HepG2 (cell line): ENCODE data around the gene C2orf78. TPM values are rescaled to one million over a fixed set of nuclear protein-coding genes. Genes with fewer than 3 reads are reported as not detected.

Experiments used
- ARHGAP35 ChIP-seq: sonication (generic); formaldehyde crosslinking; IDR thresholded peaks from 2 replicates; pipeline ENCODE4 v1.9.0; 2022; ENCODE audit warnings: mild to moderate bottlenecking, inconsistent platforms, moderate library complexity, missing genetic modification reagents, borderline replicate concordance
- CERS6 ChIP-seq: sonication (generic); formaldehyde crosslinking; IDR thresholded peaks from 2 replicates; pipeline ENCODE4 v1.5.0; 2020; ENCODE audit warnings: missing genetic modification reagents
- FOXO1 ChIP-seq: sonication (generic); formaldehyde crosslinking; IDR thresholded peaks from 2 replicates; pipeline ENCODE4 v1.4.0; 2020; ENCODE audit warnings: missing genetic modification reagents
- GLI4 ChIP-seq: sonication (generic); formaldehyde crosslinking; IDR thresholded peaks from 2 replicates; pipeline ENCODE4 v1.5.1; 2020; ENCODE audit warnings: missing genetic modification reagents, mild to moderate bottlenecking, moderate library complexity, borderline replicate concordance
- HBP1 ChIP-seq: IDR thresholded peaks from 2 replicates; pipeline ENCODE4 v1.6.1; 2016; ENCODE audit warnings: low read depth, control low read depth
- KLF12 ChIP-seq: sonication (generic); formaldehyde crosslinking; IDR thresholded peaks from 2 replicates; pipeline ENCODE4 v1.4.0; 2020; ENCODE audit warnings: missing genetic modification reagents, borderline replicate concordance
- KLF16 ChIP-seq, 2 experiments: sonication (generic) in 1 of 2; formaldehyde crosslinking in 1 of 2; IDR thresholded peaks; 2 replicates each; pipeline versions ENCODE4 v1.6.1 to v1.8.0; 2016 to 2023; ENCODE audit warnings: missing genetic modification reagents in 2 of 2, missing compliant biosample characterization in 1 of 2
- MZF1 ChIP-seq: sonication (generic); formaldehyde crosslinking; IDR thresholded peaks from 2 replicates; pipeline ENCODE4 v1.8.1; 2023; ENCODE audit warnings: mild to moderate bottlenecking, missing genetic modification reagents, borderline replicate concordance
- NCOA1 ChIP-seq: sonication (generic); formaldehyde crosslinking; IDR thresholded peaks from 2 replicates; pipeline ENCODE4 v1.9.0; 2021; ENCODE audit warnings: missing genetic modification reagents
- NFE2 ChIP-seq: sonication (generic); formaldehyde crosslinking; IDR thresholded peaks from 2 replicates; pipeline ENCODE4 v1.4.0; 2020; ENCODE audit warnings: missing genetic modification reagents
- NFKB2 ChIP-seq: sonication (generic); formaldehyde crosslinking; IDR thresholded peaks from 2 replicates; pipeline ENCODE4 v1.4.0; 2020; ENCODE audit warnings: missing genetic modification reagents, borderline replicate concordance
- NFKBIZ ChIP-seq: IDR thresholded peaks from 2 replicates; pipeline ENCODE4 v1.6.1; 2018; ENCODE audit warnings: missing genetic modification reagents, missing compliant biosample characterization
- PRPF4 ChIP-seq: fragments of 200-400 bp; formaldehyde crosslinking; IDR thresholded peaks from 2 replicates; pipeline ENCODE4 v1.6.1; 2016; ENCODE audit warnings: low read length, low read depth; ENCODE audit not compliant: poor library complexity, severe bottlenecking
- SATB2 ChIP-seq: sonication (generic); formaldehyde crosslinking; IDR thresholded peaks from 2 replicates; pipeline ENCODE4 v1.5.0; 2020; ENCODE audit warnings: missing genetic modification reagents
- SKI ChIP-seq: fragments of 450-650 bp; IDR thresholded peaks from one replicate; pipeline ENCODE4 v1.6.1; 2018; ENCODE audit warnings: mild to moderate bottlenecking; ENCODE audit not compliant: partially characterized antibody
- U2AF2 ChIP-seq: fragments of 200-400 bp; formaldehyde crosslinking; IDR thresholded peaks from 2 replicates; pipeline ENCODE4 v1.6.1; 2017; ENCODE audit warnings: low read depth, mild to moderate bottlenecking, low read length
- WIZ ChIP-seq: sonication (generic); formaldehyde crosslinking; IDR thresholded peaks from 2 replicates; pipeline ENCODE4 v1.5.1; 2020; ENCODE audit warnings: mild to moderate bottlenecking, missing genetic modification reagents
- ZBTB21 ChIP-seq: sonication (generic); formaldehyde crosslinking; IDR thresholded peaks from 2 replicates; pipeline ENCODE4 v1.4.0; 2020; ENCODE audit warnings: missing genetic modification reagents
- ZBTB8A ChIP-seq: sonication (generic); formaldehyde crosslinking; IDR thresholded peaks from 2 replicates; pipeline ENCODE4 v1.4.0; 2020; ENCODE audit warnings: mild to moderate bottlenecking, low read depth, missing genetic modification reagents, borderline replicate concordance
- ZMYM3 ChIP-seq: sonication (generic); formaldehyde crosslinking; IDR thresholded peaks from 2 replicates; pipeline ENCODE4 v1.5.1; 2020; ENCODE audit warnings: mild to moderate bottlenecking, missing genetic modification reagents
- ZNF24 ChIP-seq: fragments of 450-650 bp; IDR thresholded peaks from 2 replicates; pipeline ENCODE4 v1.6.1; 2017; ENCODE audit warnings: antibody characterized with exemption, mild to moderate bottlenecking
- ZNF34 ChIP-seq: sonication (generic); formaldehyde crosslinking; IDR thresholded peaks from 2 replicates; pipeline ENCODE4 v1.4.0; 2020; ENCODE audit warnings: mild to moderate bottlenecking, missing genetic modification reagents, borderline replicate concordance
- ZNF766 ChIP-seq: sonication (generic); formaldehyde crosslinking; IDR thresholded peaks from 2 replicates; pipeline ENCODE4 v1.5.0; 2020; ENCODE audit warnings: missing genetic modification reagents, borderline replicate concordance
- ZNF780A ChIP-seq: sonication (generic); formaldehyde crosslinking; IDR thresholded peaks from 2 replicates; pipeline ENCODE4 v1.8.0; 2022; ENCODE audit warnings: mild to moderate bottlenecking, missing genetic modification reagents, moderate library complexity
- ZSCAN9 ChIP-seq: IDR thresholded peaks from 2 replicates; pipeline ENCODE4 v1.6.1; 2016; ENCODE audit warnings: borderline replicate concordance
- polyA plus RNA-seq, 8 experiments: library from polyadenylated mRNA; depleted of rRNA in 3 of 8; stranded (reverse) in 7 of 8; unstranded in 1 of 8; fragments of >200 nt; fragmentation: Illumina TruSeq in 4 of 8; extraction: Trizol in 4 of 8; gene quantifications; 2 replicates each; pipeline versions ENCODE4 v1.2.1 to v1.2.3, GENCODE V29; 2011 to 2016; ENCODE audit warnings: low read depth in 4 of 8, missing spikeins in 1 of 8, mixed read lengths in 1 of 8; ENCODE audit not compliant: insufficient read depth in 1 of 8
- total RNA-seq, 5 experiments: library from RNA; depleted of rRNA; stranded (reverse); fragments of >200 nt; fragmentation: Illumina TruSeq; extraction: Trizol; gene quantifications; 2 replicates each; pipeline ENCODE4 v1.2.3, GENCODE V29; 2016; ENCODE audit warnings: low read depth in 1 of 5
- TF ChIP-seq, protein P1 (sequence below): sonication (generic); formaldehyde crosslinking; IDR thresholded peaks from 2 replicates; pipeline ENCODE4 v1.8.0; 2022; ENCODE audit warnings: missing genetic modification reagents, mild to moderate bottlenecking, moderate library complexity, borderline replicate concordance

Gene C2orf78
- total and polyA plus RNA-seq, 2 of the 13 experiments (the other 11 are each of a cell fraction or from before 2014, with no cell fraction given), result not detected

- TF ChIP-seq KLF16 (CRISPR knock-in tag; IDR thresholded peaks at IDR 0.05) (peak; percentile 63 to 81; a peak in 2 of 4 replicates), ZBTB21 (0 out of 2 replicates have a peak, but pooled peaks have one; percentile 55), NFE2 (CRISPR knock-in tag) (no peak), PRPF4 (no peak), MZF1 (0 out of 2 replicates have a peak, but pooled peaks have one; percentile 68), FOXO1 (CRISPR knock-in tag) (peak; percentile 99), ZNF24 (no peak), SKI (peak; percentile 46), ZBTB8A (CRISPR knock-in tag) (no peak), KLF12 (CRISPR knock-in tag) (no peak), ZNF34 (CRISPR knock-in tag) (peak; percentile 58; the same call in 1 of the 2 replicates), CERS6 (CRISPR knock-in tag) (no peak; the same call in 1 of the 2 replicates), NFKBIZ (CRISPR knock-in tag) (0 out of 2 replicates have a peak, but pooled peaks have one; percentile 19), WIZ (no peak; the same call in 1 of the 2 replicates), ZSCAN9 (CRISPR knock-in tag) (no peak; the same call in none of the 2 replicates), ARHGAP35 (CRISPR knock-in tag) (peak; percentile 68; the same call in 1 of the 2 replicates), SATB2 (peak; percentile 9; the same call in 1 of the 2 replicates), GLI4 (peak; percentile 95; the same call in 1 of the 2 replicates), U2AF2 (no peak), NCOA1 (CRISPR knock-in tag) (peak; percentile 67; the same call in 1 of the 2 replicates), ZNF766 (CRISPR knock-in tag) (peak; percentile 89), ZNF780A (no peak), HBP1 (peak; percentile 66; the same call in 1 of the 2 replicates), NFKB2 (CRISPR knock-in tag) (peak; percentile 88; the same call in 1 of the 2 replicates), ZMYM3 (CRISPR knock-in tag) (peak; percentile 58; the same call in 1 of the 2 replicates)
- TF ChIP-seq, protein P1, sequence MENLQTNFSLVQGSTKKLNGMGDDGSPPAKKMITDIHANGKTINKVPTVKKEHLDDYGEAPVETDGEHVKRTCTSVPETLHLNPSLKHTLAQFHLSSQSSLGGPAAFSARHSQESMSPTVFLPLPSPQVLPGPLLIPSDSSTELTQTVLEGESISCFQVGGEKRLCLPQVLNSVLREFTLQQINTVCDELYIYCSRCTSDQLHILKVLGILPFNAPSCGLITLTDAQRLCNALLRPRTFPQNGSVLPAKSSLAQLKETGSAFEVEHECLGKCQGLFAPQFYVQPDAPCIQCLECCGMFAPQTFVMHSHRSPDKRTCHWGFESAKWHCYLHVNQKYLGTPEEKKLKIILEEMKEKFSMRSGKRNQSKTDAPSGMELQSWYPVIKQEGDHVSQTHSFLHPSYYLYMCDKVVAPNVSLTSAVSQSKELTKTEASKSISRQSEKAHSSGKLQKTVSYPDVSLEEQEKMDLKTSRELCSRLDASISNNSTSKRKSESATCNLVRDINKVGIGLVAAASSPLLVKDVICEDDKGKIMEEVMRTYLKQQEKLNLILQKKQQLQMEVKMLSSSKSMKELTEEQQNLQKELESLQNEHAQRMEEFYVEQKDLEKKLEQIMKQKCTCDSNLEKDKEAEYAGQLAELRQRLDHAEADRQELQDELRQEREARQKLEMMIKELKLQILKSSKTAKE (CRISPR knock-in tag), result no peak
These were observed 4.3 kb upstream of the C2orf78 start, which contains the start of gene DUSP11 (continued) for GRCh38 chr2:73779467-73780236.
